NCI-H460 (cell line): ENCODE data around the gene RHOBTB3. TPM values are rescaled to one million over a fixed set of nuclear protein-coding genes. Genes with fewer than 3 reads are reported as not detected.

Source experiments
- DNase-seq: peaks from one replicate; pipeline ENCODE4 v3.0.0-alpha.2; 2016; ENCODE audit warnings: low read depth; ENCODE audit errors: extremely low read depth
- total RNA-seq: library from RNA; depleted of rRNA; stranded (reverse); fragments of >200 nt; shearing (Covaris generic); gene quantifications from 2 replicates; pipeline ENCODE4 v1.2.3, GENCODE V29; 2014

RHOBTB3 gene
- total RNA-seq, 1 experiment from 2014 or later: 148 TPM

DNA sequence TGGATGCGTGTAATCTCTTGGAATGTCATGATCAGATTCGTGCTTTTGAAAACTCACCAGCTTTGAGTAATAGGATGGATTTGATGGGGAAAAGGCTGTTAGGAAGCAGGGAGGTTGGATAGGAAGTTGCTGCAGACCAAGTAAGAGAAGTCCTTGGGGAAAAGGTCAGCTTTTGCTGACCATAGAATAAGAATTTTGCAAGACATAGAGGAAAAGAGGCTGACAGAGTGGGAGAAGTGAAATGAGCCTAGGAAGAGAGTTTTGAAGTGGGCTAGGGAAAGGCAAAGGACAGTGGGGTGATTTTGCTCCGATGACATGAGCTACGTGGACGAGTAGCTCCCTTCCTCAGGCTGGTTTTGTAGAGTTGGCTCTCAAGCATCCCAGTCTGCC lies 31.5 kb downstream of the RHOBTB3 start:
- no peak for DNase-seq

DNA sequence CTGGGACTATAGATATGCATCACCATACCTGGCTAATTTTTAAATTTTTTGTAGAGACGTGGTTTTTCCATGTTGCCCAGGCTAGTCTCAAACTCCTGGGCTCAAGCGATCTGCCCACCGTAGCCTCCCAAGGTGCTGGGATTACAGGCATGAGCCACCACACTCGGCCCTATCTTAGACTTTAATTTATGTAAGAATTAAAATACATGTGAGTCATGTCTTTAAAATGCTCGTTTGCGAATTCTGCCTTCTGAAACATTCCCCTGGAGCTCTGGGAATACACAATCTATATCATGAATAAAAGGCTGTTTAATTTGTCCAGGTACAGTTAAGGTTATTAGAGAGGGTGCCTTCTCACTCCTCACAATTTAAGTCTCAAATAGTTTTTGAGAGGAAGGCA lies 32.8 kb downstream of the RHOBTB3 start:
- no peak for DNase-seq

DNA sequence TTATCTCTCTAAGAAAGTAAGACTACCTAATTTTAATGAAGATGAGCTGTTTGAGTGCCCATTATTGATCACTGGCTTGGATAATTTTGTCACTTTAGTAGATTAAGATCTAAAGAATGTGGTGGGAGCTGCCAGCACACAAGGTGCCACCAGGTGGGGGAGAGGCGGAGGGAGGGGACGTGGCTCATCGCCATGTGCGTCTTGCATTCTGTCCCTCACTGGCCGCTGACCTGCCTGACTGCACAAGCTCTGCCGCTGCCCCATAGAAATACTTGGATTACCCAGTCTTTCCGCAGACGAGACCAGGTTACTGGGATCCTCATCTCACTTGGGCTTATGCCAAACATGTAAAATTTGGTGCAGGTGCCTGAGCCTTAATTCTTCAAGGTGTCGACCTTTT lies 37.6 kb downstream of the RHOBTB3 start:
- no peak for DNase-seq

DNA sequence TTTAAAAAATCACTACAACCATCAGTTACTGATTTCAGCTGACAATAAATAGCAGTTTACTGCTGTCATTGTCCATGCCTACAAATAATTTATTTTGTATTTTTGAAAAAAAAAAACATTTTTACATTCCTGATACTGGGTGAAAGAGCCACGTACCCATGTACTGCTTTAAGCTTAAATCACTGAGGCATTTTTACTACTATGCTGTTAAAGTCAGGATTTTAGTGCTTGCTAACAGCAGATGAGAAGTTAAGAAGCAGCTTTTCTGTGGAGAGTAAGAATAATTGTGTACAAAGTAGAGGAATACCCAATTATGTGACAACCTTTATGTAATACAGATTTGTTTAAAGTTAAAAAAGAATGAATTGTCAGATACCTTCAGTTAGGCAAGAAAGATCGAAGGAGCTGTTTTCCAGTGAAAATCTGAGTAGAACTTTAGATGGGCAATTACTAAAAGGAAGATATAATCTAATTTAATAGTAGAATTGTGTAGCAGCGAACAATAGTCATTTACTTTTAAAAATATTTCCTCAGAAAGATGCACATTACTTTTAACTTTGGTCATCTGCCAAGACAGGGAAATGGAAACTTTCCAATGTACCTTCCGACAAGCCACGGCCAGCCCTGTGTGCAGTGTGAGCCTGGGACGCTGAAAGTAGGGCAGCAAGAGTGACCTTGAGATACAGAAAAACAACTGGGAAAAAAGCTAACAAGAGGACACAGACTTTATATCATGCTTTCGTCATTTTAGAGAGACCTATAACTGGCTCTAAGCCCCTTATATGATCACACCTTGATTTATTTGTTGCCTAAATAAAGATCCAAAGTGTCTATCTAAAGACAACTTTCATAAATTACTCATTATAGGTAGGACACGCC lies 39.9 kb downstream of the RHOBTB3 start:
- DNase-seq: no peak

DNA sequence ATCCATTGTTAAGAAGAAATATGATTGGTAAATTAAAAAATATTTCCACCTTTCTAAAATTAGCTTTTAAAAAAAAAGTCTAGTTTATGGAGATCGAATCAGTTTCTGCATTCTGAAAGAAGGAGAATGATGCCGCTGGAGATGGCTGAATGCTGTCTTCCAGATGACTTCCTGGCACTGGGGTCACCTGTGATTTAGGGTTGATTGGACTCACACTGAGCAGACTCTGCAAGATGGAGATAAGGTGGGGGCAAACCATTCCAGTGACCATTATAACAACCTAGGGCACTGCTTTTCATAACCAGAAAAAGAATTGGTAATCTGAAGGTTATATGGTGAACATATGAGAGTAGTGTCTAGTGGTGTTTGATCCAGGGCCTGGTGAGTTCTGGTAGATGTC lies 40.8 kb downstream of the RHOBTB3 start:
- DNase-seq: no peak

DNA sequence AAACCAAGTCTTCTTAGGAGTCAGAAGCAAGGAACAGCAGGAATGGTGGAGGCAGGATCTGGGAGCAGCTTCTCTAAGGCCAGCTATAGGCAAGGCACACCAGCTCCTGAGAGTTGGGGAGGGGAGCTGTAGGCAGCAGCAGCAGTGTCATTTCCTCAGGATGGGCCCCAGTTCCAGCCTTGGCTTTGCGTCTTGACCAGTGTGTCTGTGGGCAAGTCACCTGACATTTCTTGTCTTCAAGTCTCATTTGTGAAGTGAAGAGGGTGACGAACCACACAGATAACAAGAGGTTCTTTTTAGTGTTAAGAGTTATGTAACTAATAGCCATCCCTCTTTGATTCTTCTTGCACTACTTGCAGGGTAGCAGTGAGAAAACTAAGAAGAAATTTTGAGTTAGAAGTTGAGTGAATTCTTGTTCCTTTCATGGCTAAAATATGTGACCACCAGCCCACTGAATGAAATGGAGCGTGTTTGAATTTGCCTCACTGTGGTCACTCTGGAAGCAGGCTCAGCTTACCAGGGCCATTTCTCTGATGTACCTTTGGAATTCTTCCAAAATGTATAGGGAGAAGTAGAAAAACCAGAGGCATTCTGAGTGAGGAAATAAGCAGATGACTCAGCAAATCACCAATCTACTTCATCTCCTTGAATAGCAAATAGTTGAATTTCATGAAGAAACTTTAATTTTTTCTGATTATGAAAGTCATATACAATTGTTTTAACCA lies 42.4 kb downstream of the RHOBTB3 start:
- peak; percentile 41 for DNase-seq

DNA sequence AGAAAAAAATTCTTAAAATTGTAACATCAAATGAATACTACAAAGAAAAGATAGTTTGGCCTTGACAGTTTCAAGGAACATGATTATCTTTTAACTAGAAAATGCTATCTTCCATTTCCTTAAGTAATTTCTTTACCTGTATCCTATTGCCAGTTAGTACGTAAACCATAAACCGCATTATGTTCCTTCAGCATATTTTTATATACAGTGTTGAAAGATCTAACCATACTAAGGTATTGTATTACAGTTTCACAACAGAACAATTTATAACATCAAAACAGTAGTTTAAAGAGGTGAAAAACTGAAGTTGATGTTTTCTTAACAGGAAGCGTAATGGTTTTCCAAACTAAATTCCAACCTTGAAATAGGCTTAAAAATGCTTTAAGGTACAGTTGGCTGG lies 46.3 kb downstream of the RHOBTB3 start:
- no peak for DNase-seq

DNA sequence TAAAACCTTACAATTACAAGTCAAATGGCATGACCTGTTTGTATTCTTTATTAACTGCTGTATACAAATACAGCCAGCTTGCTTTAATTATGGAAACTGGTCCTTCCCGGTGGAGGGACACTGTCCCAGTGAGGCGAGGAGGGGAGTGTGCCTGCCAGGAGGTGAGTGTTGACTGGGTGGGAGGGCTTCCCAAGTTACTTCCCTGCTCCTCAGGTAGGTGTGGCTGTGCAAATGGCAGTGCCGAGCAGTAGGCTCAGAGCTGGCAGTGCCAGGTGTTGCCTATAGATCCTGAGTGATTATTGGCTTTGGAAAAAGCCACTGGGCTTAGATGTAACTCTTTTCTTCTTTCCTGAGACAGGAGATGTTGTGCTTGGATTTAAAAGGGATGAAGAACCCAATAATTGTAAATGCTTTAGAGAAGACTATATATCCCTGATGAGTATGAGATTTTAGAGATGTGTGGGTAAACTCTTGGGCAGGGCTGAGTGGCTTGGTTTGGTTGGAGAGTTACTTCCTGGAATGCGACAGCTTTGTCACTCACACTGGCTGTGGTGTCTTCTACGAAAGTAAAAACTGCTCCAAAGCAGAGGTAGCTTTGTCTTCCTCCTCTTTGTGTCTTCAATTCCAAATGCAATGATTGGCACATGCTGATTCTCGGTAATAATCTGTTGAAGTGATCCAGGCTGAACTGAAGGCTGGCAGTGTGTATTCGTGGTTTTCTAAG lies 47.7 kb downstream of the RHOBTB3 start:
- DNase-seq: no peak

DNA sequence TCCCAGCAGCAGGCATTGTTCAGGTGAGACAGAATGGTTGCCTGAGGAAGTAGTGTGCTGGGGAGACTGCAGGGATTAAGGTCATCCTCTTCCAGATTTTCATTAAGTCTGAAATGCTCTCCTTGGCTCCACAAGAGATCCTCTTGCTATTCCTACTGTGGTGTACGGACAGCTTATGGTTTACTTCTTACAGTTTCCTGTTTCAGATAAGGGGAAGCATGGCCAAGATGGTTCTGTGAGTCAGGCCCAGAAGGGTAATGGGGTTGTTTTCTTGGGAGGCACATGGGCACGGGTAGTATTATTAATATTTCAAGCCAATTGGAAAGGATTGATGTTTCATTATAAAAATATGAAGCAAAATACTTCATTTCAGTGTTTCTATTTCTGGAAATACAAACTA lies 48.5 kb downstream of the RHOBTB3 start:
- no peak for DNase-seq

DNA sequence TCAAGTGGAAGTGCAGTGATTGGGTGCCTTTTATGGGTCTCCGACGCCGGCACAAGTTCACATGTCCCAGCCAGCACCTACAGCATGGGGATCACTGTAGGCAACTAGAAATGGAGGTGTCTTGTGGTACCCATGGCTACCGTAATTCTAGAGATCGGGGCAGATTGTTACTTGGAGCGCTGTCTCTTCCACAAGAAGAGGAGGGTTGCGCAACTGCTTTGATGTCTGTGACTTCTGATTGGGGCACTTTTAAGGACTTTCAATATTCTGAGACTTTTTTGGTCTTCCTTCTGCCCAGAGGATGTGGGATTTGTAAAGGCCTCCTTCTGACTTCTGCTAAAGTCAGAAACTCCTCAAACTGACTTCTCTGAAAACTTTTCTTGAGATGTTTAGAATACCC lies 49.5 kb downstream of the RHOBTB3 start:
- no peak for DNase-seq

DNA sequence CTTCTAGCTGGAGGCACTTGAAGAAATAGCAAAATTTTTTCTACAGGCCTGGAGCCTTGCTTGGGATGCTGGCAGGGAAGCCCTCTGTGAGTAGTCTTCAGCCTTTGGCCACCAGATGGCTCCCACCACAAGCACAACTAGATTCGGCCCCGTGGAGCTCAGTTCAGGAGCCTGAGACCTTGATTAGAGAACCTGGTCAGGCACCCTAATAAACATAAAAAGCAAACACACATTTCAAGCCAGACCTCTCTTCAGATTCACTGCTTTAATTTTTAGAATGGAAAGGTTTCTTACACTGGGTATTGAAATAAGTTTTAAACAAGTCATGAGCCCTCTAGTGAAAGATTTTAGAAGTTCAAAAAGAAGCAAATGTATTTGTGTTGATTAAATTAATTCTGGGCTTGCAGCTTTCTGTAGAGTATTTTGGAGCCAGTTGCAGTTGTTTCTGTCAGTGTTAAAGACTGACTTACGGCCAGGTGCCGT lies 50.0 kb downstream of the RHOBTB3 start:
- DNase-seq: peak; percentile 77

DNA sequence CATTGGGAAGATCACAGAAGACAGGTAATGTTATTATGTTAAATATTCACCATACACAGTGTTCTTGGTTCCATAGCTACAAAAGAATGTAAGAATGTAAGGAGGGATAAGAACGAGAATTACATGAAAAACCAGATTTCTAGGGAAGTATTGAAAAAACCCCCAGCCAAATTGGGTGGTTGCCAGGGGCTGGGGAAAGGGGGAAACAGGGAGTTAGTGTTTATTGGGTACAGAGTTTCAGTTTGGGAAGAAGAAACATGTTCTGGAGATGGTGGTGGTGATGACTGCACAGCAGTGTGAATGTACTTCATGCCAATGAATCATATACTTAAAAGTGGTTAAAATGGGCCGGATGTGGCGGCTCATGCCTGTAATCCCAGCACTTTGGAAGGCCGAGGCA lies 51.0 kb downstream of the RHOBTB3 start:
- no peak for DNase-seq

DNA sequence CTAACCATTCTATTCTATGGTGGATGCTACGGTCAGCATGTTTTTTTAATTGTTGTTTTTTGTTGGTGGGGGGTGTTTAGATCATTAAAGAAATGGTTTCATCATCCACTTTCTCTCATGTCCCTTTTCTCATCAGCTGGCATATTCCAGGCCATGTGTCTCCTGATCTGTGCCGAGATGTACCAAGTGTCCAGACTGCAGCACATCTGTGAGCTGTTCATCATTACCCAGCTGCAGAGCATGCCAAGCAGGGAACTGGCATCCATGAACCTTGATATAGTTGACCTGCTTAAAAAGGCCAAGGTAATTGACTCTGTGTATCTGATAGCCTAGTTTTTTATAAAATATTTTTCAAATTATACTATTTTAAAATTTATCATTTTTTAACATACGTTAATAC lies 52.5 kb downstream of the RHOBTB3 start:
- DNase-seq: no peak

DNA sequence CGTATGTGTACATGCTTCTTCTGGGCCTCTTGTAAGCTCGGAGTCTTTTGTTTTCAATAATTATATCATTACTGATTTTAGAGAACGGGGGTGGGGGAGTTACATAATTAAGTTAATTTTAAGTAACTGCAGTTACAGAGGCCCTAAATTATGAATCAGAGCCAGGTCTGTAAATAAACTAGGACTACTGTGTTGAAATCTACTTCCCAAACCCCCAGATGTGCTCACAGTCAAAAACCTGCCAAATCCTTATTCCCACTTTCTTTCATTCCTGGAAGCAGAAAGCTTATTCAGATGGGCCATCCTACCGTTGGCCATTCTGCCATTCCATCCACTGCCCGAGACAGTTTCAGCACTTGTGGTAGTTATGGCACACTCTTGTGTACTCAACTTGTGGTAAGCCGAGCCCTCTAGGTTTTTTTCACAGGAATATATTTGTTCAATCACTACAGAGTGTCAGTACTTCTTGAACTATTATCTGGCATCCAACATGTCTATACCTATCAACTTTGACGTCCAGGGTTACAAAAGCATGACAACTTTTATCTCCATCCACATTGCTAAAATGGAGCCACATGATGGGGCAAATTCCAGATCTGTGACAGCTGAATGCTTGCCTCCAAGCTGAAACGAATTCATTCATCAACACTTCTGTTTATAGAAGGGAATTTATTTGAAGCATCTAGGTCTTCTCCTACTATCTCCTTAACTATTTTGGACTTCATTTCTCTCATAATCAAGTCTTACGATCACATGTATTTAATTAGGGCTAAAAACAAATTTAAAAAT lies 53.6 kb downstream of the RHOBTB3 start:
- DNase-seq: no peak

DNA sequence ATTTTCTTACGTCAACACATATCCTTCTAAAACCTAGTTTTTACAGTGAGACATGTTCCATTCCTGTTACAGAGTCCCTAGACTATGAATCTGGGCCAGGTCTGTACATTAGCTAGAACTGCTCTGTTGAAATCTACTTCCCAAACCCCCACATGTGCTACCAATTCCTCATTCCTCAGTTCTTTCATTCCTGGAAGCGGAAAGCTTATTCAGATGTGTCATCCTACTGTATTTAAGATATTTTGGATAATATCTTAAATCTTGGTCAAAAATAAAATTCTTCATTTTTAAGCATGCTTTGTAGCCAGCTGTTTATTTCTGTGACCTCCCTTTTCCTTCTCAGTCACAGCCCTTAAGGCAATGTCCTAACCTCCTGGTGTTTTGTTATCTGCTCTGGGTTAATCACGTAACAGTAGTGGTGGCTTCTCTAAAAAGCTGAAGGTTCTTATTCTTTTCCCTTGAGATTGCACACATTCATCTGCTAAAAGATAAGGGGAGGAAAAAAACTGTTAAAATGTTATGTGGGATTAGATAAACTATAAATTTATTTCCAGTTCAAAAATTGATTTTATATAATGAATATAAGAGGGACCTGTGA lies 55.8 kb downstream of the RHOBTB3 start:
- no peak for DNase-seq

DNA sequence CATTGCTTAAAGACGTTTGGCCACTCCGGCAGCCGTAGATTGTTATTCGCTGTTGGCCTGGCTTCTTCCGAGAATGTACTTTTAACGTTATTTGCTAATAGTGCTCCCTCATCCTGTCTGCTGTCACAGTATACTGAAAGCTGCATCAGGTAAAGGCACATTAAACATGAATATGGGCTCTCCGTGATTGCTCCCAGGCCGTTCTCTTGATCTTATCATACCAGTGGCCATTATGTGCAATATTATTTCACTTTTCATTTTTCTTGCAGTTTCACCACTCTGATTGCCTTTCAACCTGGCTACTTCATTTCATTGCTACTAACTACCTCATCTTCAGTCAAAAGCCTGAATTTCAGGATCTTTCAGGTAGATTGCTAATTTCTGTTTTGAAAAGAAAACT lies 57.4 kb downstream of the RHOBTB3 start:
- no peak for DNase-seq

DNA sequence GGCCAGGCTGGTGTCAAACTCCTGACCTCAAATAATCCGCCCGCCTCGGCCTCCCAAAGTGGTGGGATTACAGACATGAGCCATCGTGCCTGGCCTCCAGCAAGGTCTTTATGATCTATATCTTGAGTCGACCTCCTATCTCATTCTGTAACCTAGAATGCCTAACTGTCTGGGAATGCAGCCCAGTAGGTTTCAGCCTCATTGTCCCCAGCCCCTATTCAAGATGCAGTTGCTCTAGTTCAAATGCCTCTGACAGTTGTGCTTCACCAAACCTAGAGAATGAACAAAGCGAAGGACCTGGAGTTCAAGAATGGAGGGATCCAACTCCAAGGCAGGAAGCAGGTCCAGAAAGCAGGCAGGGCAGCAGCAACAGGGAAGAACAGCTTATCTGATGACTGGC lies 60.6 kb downstream of the RHOBTB3 start:
- DNase-seq: no peak

DNA sequence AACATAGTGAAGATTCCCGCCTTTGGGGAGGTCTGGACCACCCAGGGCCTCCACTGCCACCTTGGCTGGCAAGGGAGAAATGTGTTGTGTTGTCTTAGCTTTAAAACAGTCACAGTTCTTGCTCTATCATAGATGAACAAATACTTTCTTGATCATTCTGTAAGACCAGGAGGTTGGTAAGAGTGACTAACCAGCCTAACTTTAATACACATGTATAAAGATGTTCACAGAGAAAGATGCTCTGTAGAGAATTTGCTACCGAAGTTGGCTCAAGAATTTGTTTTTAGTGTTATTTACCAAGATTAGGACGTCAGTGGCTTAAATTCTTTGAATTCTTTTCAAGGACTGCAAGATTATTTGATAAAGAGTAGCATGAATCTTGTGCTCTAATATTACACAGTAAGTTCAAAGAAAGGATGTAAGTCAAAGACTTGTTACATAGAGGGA lies 63.0 kb downstream of the RHOBTB3 start:
- DNase-seq: peak; percentile 53

DNA sequence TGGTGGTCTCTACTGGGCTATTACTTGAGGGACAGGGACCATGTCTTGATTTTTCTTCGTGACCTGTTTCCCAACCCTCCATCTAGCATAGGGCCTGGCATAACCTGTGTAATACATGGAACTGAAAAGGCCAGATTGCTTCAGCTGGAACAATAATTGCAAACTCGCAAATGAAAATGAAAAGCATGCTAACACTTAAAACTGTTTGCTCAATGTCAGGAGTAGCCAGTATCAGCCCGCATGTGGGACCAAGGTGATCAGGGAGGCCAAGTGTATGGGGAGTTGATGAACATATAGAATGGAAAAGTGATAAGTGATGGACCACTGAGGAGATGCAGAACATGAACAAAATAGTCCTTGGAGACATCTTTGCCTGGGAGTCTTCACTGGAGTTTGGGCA lies 66.2 kb downstream of the RHOBTB3 start:
- DNase-seq: no peak

DNA sequence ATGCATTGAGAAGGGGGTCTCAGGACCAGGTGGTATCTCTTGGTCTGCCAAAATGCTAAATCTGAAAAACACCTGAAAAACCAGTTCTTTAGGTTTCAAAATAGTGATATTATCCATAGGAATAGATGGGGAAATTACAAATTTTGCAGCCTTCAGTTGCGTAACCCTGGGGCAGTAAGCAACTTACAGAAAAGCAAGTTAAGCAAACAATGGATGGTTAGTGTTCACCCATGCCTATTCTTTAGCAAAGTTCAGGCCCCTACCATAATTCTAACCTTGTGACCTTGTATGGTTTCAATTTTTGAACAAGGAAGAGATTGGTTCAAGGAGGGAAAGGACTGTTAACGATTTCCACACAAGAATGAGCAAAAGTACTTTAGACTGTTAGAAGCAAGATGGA lies 66.9 kb downstream of the RHOBTB3 start:
- no peak for DNase-seq
